CD14-positive monocyte (primary cell): Measurements from ENCODE around the gene ITLN1. TPM values are rescaled to one million over a fixed set of nuclear protein-coding genes. Genes with fewer than 3 reads are reported as not detected.

Experiments
- DNase-seq, 3 donors: peaks; one replicate each; pipeline ENCODE4 v3.0.0-alpha.2; 2011 to 2022
- H2AFZ ChIP-seq: 2 replicates; pipeline ENCODE4 v1.6.0; 2012; ENCODE audit warnings: mild to moderate bottlenecking, low read depth, low read length, inconsistent platforms; ENCODE audit not compliant: insufficient read depth, poor library complexity, severe bottlenecking
- H3K27ac ChIP-seq, 2 donors: 1 replicate in 1 of 2; 2 replicates in 1 of 2; pipeline ENCODE4 v1.5.1; 2012 to 2013; ENCODE audit warnings: low read length in 2 of 2, control low read depth in 1 of 2, inconsistent platforms in 1 of 2, low read depth in 1 of 2, mild to moderate bottlenecking in 1 of 2
- H3K27me3 ChIP-seq, 2 donors: one replicate each; pipeline versions ENCODE4 v1.6.0 to v1.6.1; 2011 to 2013; ENCODE audit warnings: low read length in 2 of 2; ENCODE audit not compliant: control insufficient read depth in 2 of 2, insufficient read depth in 2 of 2
- H3K36me3 ChIP-seq, 2 donors: replicated peaks in 1 of 2; 1 replicate in 1 of 2; 2 replicates in 1 of 2; pipeline versions ENCODE4 v1.5.1 to v1.6.1; 2012 to 2013; ENCODE audit warnings: low read length in 2 of 2, control low read depth in 1 of 2, inconsistent platforms in 1 of 2, mild to moderate bottlenecking in 1 of 2; ENCODE audit not compliant: insufficient read depth in 2 of 2, control insufficient read depth in 1 of 2
- H3K4me1 ChIP-seq, 2 donors: 1 replicate in 1 of 2; 2 replicates in 1 of 2; pipeline versions ENCODE4 v1.5.1 to v1.6.1; 2012 to 2013; ENCODE audit warnings: low read length in 2 of 2, control low read depth in 1 of 2, inconsistent platforms in 1 of 2, mild to moderate bottlenecking in 1 of 2, moderate library complexity in 1 of 2; ENCODE audit not compliant: insufficient read depth in 2 of 2, control insufficient read depth in 1 of 2
- H3K4me2 ChIP-seq: replicated peaks from 2 replicates; pipeline ENCODE3; 2012; ENCODE audit warnings: low read length, moderate library complexity, mild to moderate bottlenecking; ENCODE audit not compliant: poor library complexity, severe bottlenecking; ENCODE audit errors: extremely low read depth
- H3K4me3 ChIP-seq, 3 experiments: fragments of 200-600 bp in 1 of 3; sonication (generic) in 1 of 3; replicated peaks in 1 of 3; 1 replicate in 2 of 3; 2 replicates in 1 of 3; pipeline ENCODE4 v1.5.1; 2011 to 2013; ENCODE audit warnings: low read length in 3 of 3, mild to moderate bottlenecking in 3 of 3, control low read depth in 2 of 3, low read depth in 2 of 3, inconsistent platforms in 1 of 3, moderate library complexity in 1 of 3
- H3K79me2 ChIP-seq: 2 replicates; pipeline ENCODE4 v1.6.0; 2012; ENCODE audit warnings: mild to moderate bottlenecking, control low read depth, inconsistent platforms, low read length, moderate library complexity; ENCODE audit not compliant: insufficient read depth
- H3K9ac ChIP-seq: 2 replicates; pipeline ENCODE4 v1.6.0; 2017; ENCODE audit warnings: low read length, mild to moderate bottlenecking; ENCODE audit not compliant: insufficient read depth, poor library complexity, severe bottlenecking
- H3K9me3 ChIP-seq, 2 donors: replicated peaks in 1 of 2; 1 replicate in 1 of 2; 2 replicates in 1 of 2; pipeline versions ENCODE4 v1.5.1 to v1.6.1; 2012 to 2013; ENCODE audit warnings: low read length in 2 of 2, control low read depth in 1 of 2; ENCODE audit not compliant: control insufficient read depth in 1 of 2, insufficient read depth in 1 of 2
- H4K20me1 ChIP-seq: 2 replicates; pipeline ENCODE4 v1.6.0; 2012; ENCODE audit warnings: mild to moderate bottlenecking, low read length, control low read depth, moderate library complexity; ENCODE audit not compliant: insufficient read depth
- H3K27ac Mint-ChIP-seq, 7 donors: one replicate each; pipeline ENCODE4 v1.8.0; 2020; ENCODE audit warnings: mild to moderate bottlenecking in 7 of 7, mixed read lengths in 7 of 7, moderate library complexity in 6 of 7, inconsistent platforms in 2 of 7
- H3K27me3 Mint-ChIP-seq, 3 donors: one replicate each; pipeline ENCODE4 v1.8.0; 2021 to 2022; ENCODE audit warnings: low read depth in 3 of 3, mild to moderate bottlenecking in 3 of 3, mixed read lengths in 3 of 3, moderate library complexity in 3 of 3, inconsistent platforms in 1 of 3
- H3K36me3 Mint-ChIP-seq, 2 donors: one replicate each; pipeline ENCODE4 v1.8.0; 2020; ENCODE audit warnings: mixed read lengths in 2 of 2, inconsistent platforms in 1 of 2, mild to moderate bottlenecking in 1 of 2
- H3K4me1 Mint-ChIP-seq: one replicate; pipeline ENCODE4 v1.8.0; 2020; ENCODE audit warnings: mild to moderate bottlenecking, mixed read lengths
- H3K4me3 Mint-ChIP-seq, 2 donors: one replicate each; pipeline ENCODE4 v1.8.0; 2020; ENCODE audit warnings: mild to moderate bottlenecking in 2 of 2, mixed read lengths in 2 of 2, moderate library complexity in 1 of 2
- H3K9me3 Mint-ChIP-seq, 7 donors: one replicate each; pipeline ENCODE4 v1.8.0; 2020 to 2022; ENCODE audit warnings: mixed read lengths in 7 of 7, mild to moderate bottlenecking in 6 of 7, moderate library complexity in 6 of 7, inconsistent platforms in 2 of 7
- WGBS: methylation state at CpG from one replicate; pipeline ENCODE4 v1.1.5; 2013; ENCODE audit warnings: missing lambda C conversion rate; ENCODE audit not compliant: insufficient coverage; 5-methylcytosine and 5-hydroxymethylcytosine counted together
- intact Hi-C, 2 donors: fragments of 100-400 bp; cut with micrococcal nuclease; formaldehyde crosslinking; loops; one replicate each; pipeline versions ENCODE4 v1.15.0 to v1.15.1; 2023
- polyA plus RNA-seq, 3 donors: library from polyadenylated mRNA; depleted of rRNA in 1 of 3; unstranded in 2 of 3; stranded (reverse) in 1 of 3; fragments of 300-500 nt in 2 of 3; fragments of >200 nt in 1 of 3; fragmentation: Illumina TruSeq in 2 of 3; gene quantifications; 1 replicate in 2 of 3; 2 replicates in 1 of 3; pipeline ENCODE4 v1.2.3, GENCODE V29; 2012 to 2021
- TF ChIP-seq, protein P1 (sequence below): fragments of 200-600 bp; IDR thresholded peaks from one replicate; pipeline ENCODE4 v1.8.0; 2022; ENCODE audit warnings: antibody characterized with exemption, mild to moderate bottlenecking

Gene ITLN1
- polyA plus RNA-seq, 3 donors = 1.2 to 1.6 (median 1.3) TPM

DNA sequence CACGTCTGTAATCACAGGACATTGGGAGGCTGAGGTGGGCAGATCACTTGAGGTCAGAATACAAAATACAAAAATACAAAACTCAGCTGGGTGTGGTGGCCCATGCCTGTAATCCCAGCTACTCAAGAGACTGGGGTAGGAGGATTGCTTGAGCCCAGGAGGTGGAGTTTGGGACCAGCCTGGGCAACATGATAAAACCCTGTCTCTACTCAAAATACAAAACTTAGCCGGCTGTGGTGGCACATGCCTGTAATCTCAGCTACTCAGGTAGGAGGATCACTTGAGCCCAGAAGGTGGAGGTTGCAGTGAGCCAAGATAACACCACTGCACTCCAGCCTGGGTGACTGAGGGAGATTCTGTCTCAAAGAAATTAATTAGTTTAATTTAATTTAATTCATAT lies 6.5 kb upstream of the ITLN1 start:
- H3K4me3 ChIP-seq = no peak overlapping the region
- no peak overlapping the region for H2AFZ ChIP-seq
- no peak for DNase-seq
- intact Hi-C loops = no loop called here
- H3K36me3 ChIP-seq = no peaks in the 10 kb centered on the region
- no peak overlapping the region for H3K9ac ChIP-seq
- peaks cover 4% of the 10 kb centered on the region in 2 donors for H3K9me3 ChIP-seq
- peaks cover 10 to 24% (median 13%) of the 10 kb centered on the region in 7 donors for H3K9me3 Mint-ChIP-seq
- peaks cover 1 to 5% (median 2%) of the 10 kb centered on the region in 3 donors for H3K27me3 Mint-ChIP-seq
- no peaks in the 10 kb centered on the region for H3K36me3 Mint-ChIP-seq
- H3K27ac Mint-ChIP-seq = no peak overlapping the region
- peaks cover 15% of the 10 kb centered on the region for H3K4me1 Mint-ChIP-seq
- TF ChIP-seq, protein P1, sequence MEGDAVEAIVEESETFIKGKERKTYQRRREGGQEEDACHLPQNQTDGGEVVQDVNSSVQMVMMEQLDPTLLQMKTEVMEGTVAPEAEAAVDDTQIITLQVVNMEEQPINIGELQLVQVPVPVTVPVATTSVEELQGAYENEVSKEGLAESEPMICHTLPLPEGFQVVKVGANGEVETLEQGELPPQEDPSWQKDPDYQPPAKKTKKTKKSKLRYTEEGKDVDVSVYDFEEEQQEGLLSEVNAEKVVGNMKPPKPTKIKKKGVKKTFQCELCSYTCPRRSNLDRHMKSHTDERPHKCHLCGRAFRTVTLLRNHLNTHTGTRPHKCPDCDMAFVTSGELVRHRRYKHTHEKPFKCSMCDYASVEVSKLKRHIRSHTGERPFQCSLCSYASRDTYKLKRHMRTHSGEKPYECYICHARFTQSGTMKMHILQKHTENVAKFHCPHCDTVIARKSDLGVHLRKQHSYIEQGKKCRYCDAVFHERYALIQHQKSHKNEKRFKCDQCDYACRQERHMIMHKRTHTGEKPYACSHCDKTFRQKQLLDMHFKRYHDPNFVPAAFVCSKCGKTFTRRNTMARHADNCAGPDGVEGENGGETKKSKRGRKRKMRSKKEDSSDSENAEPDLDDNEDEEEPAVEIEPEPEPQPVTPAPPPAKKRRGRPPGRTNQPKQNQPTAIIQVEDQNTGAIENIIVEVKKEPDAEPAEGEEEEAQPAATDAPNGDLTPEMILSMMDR = no peak
- no peak overlapping the region for H3K27ac ChIP-seq
- H3K27me3 ChIP-seq = no peaks in the 10 kb centered on the region
- 80% methylated on average over 1 of the region's 2 CpGs for WGBS
- no peaks in the 10 kb centered on the region for H3K79me2 ChIP-seq
- no peaks in the 10 kb centered on the region for H4K20me1 ChIP-seq
- H3K4me2 ChIP-seq = no peak overlapping the region
- no peak overlapping the region for H3K4me3 Mint-ChIP-seq
- H3K4me1 ChIP-seq = peaks cover 11 to 15% of the 10 kb centered on the region in 2 donors

DNA sequence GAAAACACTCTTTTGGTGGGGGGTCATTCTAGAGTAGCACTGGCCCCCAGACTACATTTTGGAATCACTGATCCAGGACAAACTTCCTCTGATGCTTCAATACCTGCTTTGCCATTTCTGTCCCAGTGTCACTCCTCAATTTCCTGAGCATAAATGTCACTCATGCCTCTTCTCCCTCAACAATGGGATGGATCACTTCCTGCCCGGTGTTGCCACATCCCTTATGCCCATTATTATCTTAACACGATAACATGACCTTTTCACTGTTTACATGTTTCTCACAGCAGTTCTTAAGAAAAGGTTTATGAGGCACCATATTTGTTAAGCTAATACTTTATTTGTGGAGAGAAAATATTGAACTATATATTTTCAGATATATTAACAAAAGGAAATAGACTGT lies 3.9 kb upstream of the ITLN1 start:
- no peak overlapping the region for H3K4me2 ChIP-seq
- intact Hi-C loops = loop anchor here in 1 of 2 donors (10.0 kb wide), 1 partner anchor 56 kb away; no protein-coding TSS in a partner anchor
- no peaks in the 10 kb centered on the region for H3K79me2 ChIP-seq
- no CpG with 5 or more reads among the region's 2 CpGs for WGBS
- H3K36me3 ChIP-seq = no peaks in the 10 kb centered on the region
- H3K27ac ChIP-seq = no peak overlapping the region
- no peaks in the 10 kb centered on the region for H3K9me3 ChIP-seq
- no peaks in the 10 kb centered on the region for H3K27me3 ChIP-seq
- H3K4me1 ChIP-seq = peaks cover 26 to 30% of the 10 kb centered on the region in 2 donors
- H3K9me3 Mint-ChIP-seq = peaks cover 1 to 13% (median 6%) of the 10 kb centered on the region in 7 donors
- H4K20me1 ChIP-seq = no peaks in the 10 kb centered on the region
- H3K27ac Mint-ChIP-seq = no peak overlapping the region
- H3K36me3 Mint-ChIP-seq = no peaks in the 10 kb centered on the region
- no peak overlapping the region for H2AFZ ChIP-seq
- TF ChIP-seq, protein P1 = no peak
- no peak overlapping the region for H3K9ac ChIP-seq
- DNase-seq = no peak
- peaks cover 30% of the 10 kb centered on the region for H3K4me1 Mint-ChIP-seq
- no peak overlapping the region for H3K4me3 ChIP-seq
- H3K4me3 Mint-ChIP-seq = no peak overlapping the region
- peaks cover 0 to 2% (median 0%) of the 10 kb centered on the region in 3 donors for H3K27me3 Mint-ChIP-seq
